H1 (cell line): ENCODE measurements around the gene TUBB4B. TPM values are rescaled to one million over a fixed set of nuclear protein-coding genes. Genes with fewer than 3 reads are reported as not detected.

Experiments used
- CTCF ChIA-PET: fragments of 300-600 bp; sonication (Branson Sonifier 250); formaldehyde crosslinking; loops from one replicate; lab custom pipeline; 2021; ENCODE audit not compliant: partially characterized antibody; lab: Charles Lee
- POLR2A ChIA-PET: fragments of 300-600 bp; sonication (Branson Sonifier 250); formaldehyde crosslinking; loops from one replicate; lab custom pipeline; 2021; ENCODE audit warnings: inconsistent platforms; ENCODE audit not compliant: partially characterized antibody; lab: Charles Lee
- DNase-seq, 2 experiments: peaks; one replicate each; pipeline versions ENCODE4 v3.0.0 to v3.0.0-alpha.2; 2010 to 2022; ENCODE audit warnings: low spot score in 2 of 2, low read depth in 1 of 2, mixed read lengths in 1 of 2
- FAIRE-seq: peaks from 2 replicates; lab custom pipeline; 2011; peaks lifted over from hg19 to GRCh38; lab: Jason Lieb, UNC
- H2AFZ ChIP-seq: 2 replicates; pipeline ENCODE4 v1.8.1; 2012; ENCODE audit warnings: low read length, inconsistent platforms
- H2AK5ac ChIP-seq: 2 replicates; pipeline ENCODE4 v1.6.1; 2013; ENCODE audit warnings: low read depth, low read length
- H2BK120ac ChIP-seq: replicated peaks from 2 replicates; pipeline ENCODE3; 2013; ENCODE audit warnings: low read depth, low read length, inconsistent platforms
- H2BK12ac ChIP-seq: 2 replicates; pipeline ENCODE4 v1.6.1; 2013; ENCODE audit warnings: low read depth, low read length
- H2BK15ac ChIP-seq: 2 replicates; pipeline ENCODE4 v1.6.1; 2013; ENCODE audit warnings: low read length
- H2BK20ac ChIP-seq: 2 replicates; pipeline ENCODE4 v1.6.1; 2013; ENCODE audit warnings: low read length
- H2BK5ac ChIP-seq: 2 replicates; pipeline ENCODE4 v1.6.1; 2013; ENCODE audit warnings: low read depth, low read length
- H3K14ac ChIP-seq: 2 replicates; pipeline ENCODE4 v1.6.1; 2013; ENCODE audit warnings: inconsistent platforms; ENCODE audit not compliant: insufficient read length
- H3K18ac ChIP-seq: 2 replicates; pipeline ENCODE4 v1.6.1; 2013; ENCODE audit warnings: low read length; ENCODE audit errors: extremely low read depth
- H3K23ac ChIP-seq: 2 replicates; pipeline ENCODE4 v1.6.1; 2013; ENCODE audit warnings: inconsistent platforms; ENCODE audit not compliant: insufficient read length
- H3K23me2 ChIP-seq: 2 replicates; pipeline ENCODE4 v1.6.1; 2013; ENCODE audit warnings: low read depth, low read length
- H3K27ac ChIP-seq: 2 replicates; pipeline ENCODE4 v1.6.1; 2011; ENCODE audit warnings: low read depth, low read length, inconsistent platforms
- H3K27me3 ChIP-seq, 4 experiments: replicated peaks in 1 of 4; 1 replicate in 1 of 4; 2 replicates in 3 of 4; pipeline versions ENCODE4 v1.6.1 to v1.8.1; 2011 to 2013; ENCODE audit warnings: low read length in 3 of 4, mild to moderate bottlenecking in 3 of 4, inconsistent platforms in 2 of 4, mixed read lengths in 2 of 4, moderate library complexity in 1 of 4; ENCODE audit not compliant: control insufficient read depth in 3 of 4, insufficient read depth in 3 of 4; ENCODE audit errors: extremely low read depth in 1 of 4
- H3K36me3 ChIP-seq, 4 experiments: 2 replicates each; pipeline versions ENCODE4 v1.6.1 to v1.8.1; 2011 to 2013; ENCODE audit warnings: mild to moderate bottlenecking in 4 of 4, low read length in 3 of 4, moderate library complexity in 2 of 4, control low read depth in 1 of 4, inconsistent platforms in 1 of 4; ENCODE audit not compliant: insufficient read depth in 4 of 4, control insufficient read depth in 2 of 4
- H3K4ac ChIP-seq: replicated peaks from 2 replicates; pipeline ENCODE3; 2013; ENCODE audit warnings: low read length, low read depth, mixed read lengths, inconsistent platforms; ENCODE audit not compliant: insufficient read length
- H3K4me1 ChIP-seq, 4 experiments: replicated peaks in 1 of 4; 1 replicate in 1 of 4; 2 replicates in 3 of 4; pipeline versions ENCODE4 v1.6.1 to v1.8.1; 2011 to 2013; ENCODE audit warnings: low read length in 3 of 4, inconsistent platforms in 2 of 4, mixed read lengths in 1 of 4; ENCODE audit not compliant: insufficient read depth in 4 of 4, control insufficient read depth in 3 of 4
- H3K4me2 ChIP-seq, 2 experiments: 2 replicates each; pipeline versions ENCODE4 v1.6.1 to v1.8.1; 2011 to 2013; ENCODE audit warnings: low read depth in 2 of 2, low read length in 2 of 2, control low read depth in 1 of 2, inconsistent platforms in 1 of 2, mild to moderate bottlenecking in 1 of 2; ENCODE audit not compliant: insufficient read depth in 1 of 2
- H3K4me3 ChIP-seq, 4 experiments: fragments of 200-600, 300-600 bp in 1 of 4; sonication (generic), shearing (Covaris generic), sonication (Bioruptor Twin) in 1 of 4; 2 replicates each; pipeline versions ENCODE4 v1.5.1 to v1.8.1; 2011 to 2016; ENCODE audit warnings: low read length in 4 of 4, low read depth in 3 of 4, control low read depth in 2 of 4, inconsistent platforms in 2 of 4, mild to moderate bottlenecking in 2 of 4, mixed read lengths in 1 of 4, moderate library complexity in 1 of 4; ENCODE audit not compliant: insufficient read depth in 2 of 4; ENCODE audit errors: extremely low read depth in 1 of 4
- H3K56ac ChIP-seq: replicated peaks from 2 replicates; pipeline ENCODE3; 2013; ENCODE audit warnings: low read depth, mild to moderate bottlenecking, mixed read lengths, low read length, inconsistent platforms; ENCODE audit not compliant: insufficient read length
- H3K79me1 ChIP-seq: 2 replicates; pipeline ENCODE4 v1.6.1; 2013; ENCODE audit warnings: low read depth, low read length, control low read depth
- H3K79me2 ChIP-seq, 2 experiments: 2 replicates each; pipeline versions ENCODE4 v1.6.1 to v1.8.1; 2012 to 2013; ENCODE audit warnings: low read length in 2 of 2, mild to moderate bottlenecking in 2 of 2, inconsistent platforms in 1 of 2; ENCODE audit not compliant: insufficient read depth in 2 of 2, control insufficient read depth in 1 of 2
- H3K9ac ChIP-seq, 4 experiments: replicated peaks in 1 of 4; 1 replicate in 1 of 4; 2 replicates in 3 of 4; pipeline versions ENCODE4 v1.6.1 to v1.8.1; 2011 to 2013; ENCODE audit warnings: low read depth in 3 of 4, low read length in 3 of 4, control low read depth in 2 of 4, mild to moderate bottlenecking in 2 of 4, moderate library complexity in 2 of 4, inconsistent platforms in 1 of 4; ENCODE audit errors: extremely low read depth in 1 of 4
- H3K9me3 ChIP-seq, 2 experiments: 2 replicates each; pipeline versions ENCODE4 v1.6.1 to v1.8.1; 2012 to 2013; ENCODE audit warnings: mild to moderate bottlenecking in 2 of 2, moderate library complexity in 2 of 2, control low read depth in 1 of 2, inconsistent platforms in 1 of 2, low read depth in 1 of 2, low read length in 1 of 2, mixed read lengths in 1 of 2; ENCODE audit not compliant: insufficient read depth in 2 of 2
- H4K20me1 ChIP-seq, 2 experiments: replicated peaks in 1 of 2; 2 replicates each; pipeline versions ENCODE3 to v1.8.1; 2011 to 2013; ENCODE audit warnings: inconsistent platforms in 2 of 2, low read length in 2 of 2, mild to moderate bottlenecking in 1 of 2; ENCODE audit not compliant: insufficient read depth in 2 of 2, control insufficient read depth in 1 of 2
- H4K5ac ChIP-seq: 2 replicates; pipeline ENCODE4 v1.6.1; 2013; ENCODE audit warnings: low read length, low read depth, mixed read lengths, inconsistent platforms; ENCODE audit not compliant: insufficient read length
- H4K8ac ChIP-seq: 2 replicates; pipeline ENCODE4 v1.8.0; 2013; ENCODE audit warnings: mild to moderate bottlenecking, moderate library complexity, low read length, inconsistent platforms; ENCODE audit not compliant: insufficient read depth; ENCODE audit errors: extremely low read depth
- H4K91ac ChIP-seq: replicated peaks from 2 replicates; pipeline ENCODE3; 2013; ENCODE audit warnings: low read length, mixed read lengths, inconsistent platforms; ENCODE audit not compliant: insufficient read length
- ASH2L ChIP-seq: fragments of 200-600, 300-600 bp; sonication (generic); IDR thresholded peaks from one replicate; pipeline ENCODE4 v1.7.1; 2017; ENCODE audit warnings: low read length
- YY1 ChIP-seq: IDR thresholded peaks from 2 replicates; pipeline ENCODE4 v1.6.1; 2011; ENCODE audit warnings: low read depth, mild to moderate bottlenecking, low read length
- whole genome bisulfite sequencing, 2 experiments: shearing (Covaris generic) in 1 of 2; methylation state at CpG; one replicate each; pipeline versions ENCODE4 v1.1.6 to v1.1.7; 2013 to 2015; ENCODE audit warnings: low lambda C conversion rate in 2 of 2, mixed read lengths in 2 of 2, inconsistent platforms in 1 of 2, low coverage in 1 of 2, missing lambda C conversion rate in 1 of 2; ENCODE audit not compliant: insufficient replicate concordance in 2 of 2, insufficient coverage in 1 of 2, insufficient read length in 1 of 2; ENCODE audit errors: extremely low coverage in 1 of 2, missing lambda C conversion rate in 1 of 2; 5-methylcytosine and 5-hydroxymethylcytosine counted together
- polyA plus RNA-seq, 7 experiments: library from polyadenylated mRNA; depleted of rRNA in 3 of 7; stranded (reverse) in 5 of 7; unstranded in 2 of 7; fragments of >200 nt in 5 of 7; fragments of 200-250 nt in 2 of 7; gene quantifications; 1 replicate in 5 of 7; 2 replicates in 1 of 7; 4 replicates in 1 of 7; pipeline versions ENCODE4 v1.2.1 to v1.2.3, GENCODE V29; 2011 to 2013; ENCODE audit warnings: missing spikeins in 2 of 7, mixed read lengths in 2 of 7
- total RNA-seq: library from RNA; stranded (reverse); fragmentation: NEBNext Ultra II Directional; extraction: Animal tissue kit (Norgen Biotek cat#: 25700); gene quantifications from 2 replicates; pipeline ENCODE4 v1.2.1, GENCODE V29; 2021

The TUBB4B gene
- total and polyA plus RNA-seq, 2 of the 8 experiments (the other 6 are each of a cell fraction or from before 2014, with no cell fraction given): 280 to 307 TPM

- DNase-seq (no peak), FAIRE-seq (no peak)
- H3K4me1 ChIP-seq: peaks cover 3 to 14% (median 13%) of the 10 kb centered on the region in 4 experiments
- peaks cover 4% of the 10 kb centered on the region; the same call in 1 of the 2 replicates for H3K23me2 ChIP-seq
- H3K14ac ChIP-seq: no peak overlapping the region
- no peak overlapping the region for H3K4ac ChIP-seq
- H2BK15ac ChIP-seq: 0 out of 2 replicates have a peak overlapping the region, but pooled peaks have one; percentile 40
- H2AFZ ChIP-seq: no peak overlapping the region
- H2BK5ac ChIP-seq: peak overlapping the region; percentile 24; the same call in 1 of the 2 replicates
- no peak overlapping the region; a peak in 1 of 4 replicates for H3K4me2 ChIP-seq
- H4K20me1 ChIP-seq: peaks cover 2 to 3% of the 10 kb centered on the region in 2 experiments
- H2BK12ac ChIP-seq: peak overlapping the region; percentile 27; the same call in 1 of the 2 replicates
- 0 out of 2 replicates have a peak, but pooled peaks have one; percentile 7 for TF ChIP-seq YY1
- TF ChIP-seq ASH2L: no peak
- no peak overlapping the region for H4K91ac ChIP-seq
- no peak overlapping the region; the same call in 1 of the 2 replicates for H4K8ac ChIP-seq
- H3K36me3 ChIP-seq: no peaks in the 10 kb centered on the region
- H3K27ac ChIP-seq: no peak overlapping the region
- H3K18ac ChIP-seq: no peak overlapping the region
- peak overlapping the region; percentile 53; the same call in 1 of the 2 replicates for H2AK5ac ChIP-seq
- H2BK20ac ChIP-seq: no peak overlapping the region
- H3K79me1 ChIP-seq: no peaks in the 10 kb centered on the region
- POLR2A ChIA-PET: interaction anchor here (1.1 to 1.8 kb wide), 2 partner anchors 12 to 16 kb away, joined by 3 to 5 read pairs; partner anchors contain the start of gene TOR4A
- no peak overlapping the region for H3K4me3 ChIP-seq
- no peak overlapping the region for H3K9ac ChIP-seq
- 86% methylated on average over 11 of the region's 15 CpGs; no CpG with 5 or more reads in 1 of the 2 experiments for WGBS, 2 experiments
- H3K79me2 ChIP-seq: no peaks in the 10 kb centered on the region
- H3K23ac ChIP-seq: no peak overlapping the region
- H3K56ac ChIP-seq: no peak overlapping the region
- CTCF ChIA-PET: interaction anchor here (0.6 to 2.7 kb wide), 9 partner anchors 10 to 258 kb away, joined by 3 to 7 read pairs (median 3); no protein-coding TSS in a partner anchor
- peaks cover 0 to 4% of the 10 kb centered on the region in 2 experiments; a peak in 2 of 4 replicates for H3K9me3 ChIP-seq
- H4K5ac ChIP-seq: no peak overlapping the region
- H3K27me3 ChIP-seq: peaks cover 0 to 24% (median 12%) of the 10 kb centered on the region in 4 experiments; a peak in 5 of 7 replicates
- no peak overlapping the region for H2BK120ac ChIP-seq
Measured at GRCh38 chr9:137293094-137293481, 52.0 kb downstream of the TUBB4B start.

Other genes with a start within 250 kb of the TUBB4B start
- gene PAXX, start 248.9 kb upstream of the TUBB4B start, total RNA-seq: 40.8 and 43.4 TPM in 2 replicates
- 45.9 and 56.8 TPM in 2 replicates for gene PAXX, start 248.9 kb upstream of the TUBB4B start, polyA plus RNA-seq (2011; rRNA removed)
- gene CLIC3, start 244.7 kb upstream of the TUBB4B start, total RNA-seq: not detected in 2 replicates
- 0.12 and 0.33 TPM in 2 replicates for gene CLIC3, start 244.7 kb upstream of the TUBB4B start, polyA plus RNA-seq (2011; rRNA removed)
- 12.5 and 15.2 TPM in 2 replicates for gene ABCA2, start 213.1 kb upstream of the TUBB4B start, total RNA-seq
- 14.3 and 21.9 TPM in 2 replicates for gene ABCA2, start 213.1 kb upstream of the TUBB4B start, polyA plus RNA-seq (2011; rRNA removed)
- gene FUT7, start 209.2 kb upstream of the TUBB4B start, total RNA-seq: not detected in 2 replicates
- not detected in 2 replicates for gene FUT7, start 209.2 kb upstream of the TUBB4B start, polyA plus RNA-seq (2011; rRNA removed)
- gene NPDC1, start 195.1 kb upstream of the TUBB4B start, total RNA-seq: 41.9 and 44.1 TPM in 2 replicates
- gene NPDC1, start 195.1 kb upstream of the TUBB4B start, polyA plus RNA-seq (2011; rRNA removed): 26.2 and 43.6 TPM in 2 replicates
- 3.2 and 3.8 TPM in 2 replicates for gene ENTPD2, start 187.2 kb upstream of the TUBB4B start, total RNA-seq
- gene ENTPD2, start 187.2 kb upstream of the TUBB4B start, polyA plus RNA-seq (2011; rRNA removed): 0.65 and 1.9 TPM in 2 replicates
- 30.3 and 32.1 TPM in 2 replicates for gene SAPCD2, start 170.7 kb upstream of the TUBB4B start, total RNA-seq
- gene SAPCD2, start 170.7 kb upstream of the TUBB4B start, polyA plus RNA-seq (2011; rRNA removed): 12.7 and 17.3 TPM in 2 replicates
- gene UAP1L1, start 163.8 kb upstream of the TUBB4B start, total RNA-seq: 5.4 and 5.5 TPM in 2 replicates
- 2.0 and 3.5 TPM in 2 replicates for gene UAP1L1, start 163.8 kb upstream of the TUBB4B start, polyA plus RNA-seq (2011; rRNA removed)
- gene MAN1B1, start 154.3 kb upstream of the TUBB4B start, total RNA-seq: 35.1 and 36.3 TPM in 2 replicates
- 33.7 and 36.5 TPM in 2 replicates for gene MAN1B1, start 154.3 kb upstream of the TUBB4B start, polyA plus RNA-seq (2011; rRNA removed)
- gene DPP7, start 126.6 kb upstream of the TUBB4B start, total RNA-seq: 21.2 and 21.5 TPM in 2 replicates
- 26.8 and 34.7 TPM in 2 replicates for gene DPP7, start 126.6 kb upstream of the TUBB4B start, polyA plus RNA-seq (2011; rRNA removed)
- 2.1 TPM in 2 replicates for gene GRIN1, start 102.1 kb upstream of the TUBB4B start, total RNA-seq
- gene GRIN1, start 102.1 kb upstream of the TUBB4B start, polyA plus RNA-seq (2011; rRNA removed): 0.48 and 1.3 TPM in 2 replicates
- gene LRRC26, start 71.2 kb upstream of the TUBB4B start, total RNA-seq: 0.34 and 0.36 TPM in 2 replicates
- gene LRRC26, start 71.2 kb upstream of the TUBB4B start, polyA plus RNA-seq (2011; rRNA removed): 0.85 and 1.0 TPM in 2 replicates
- not detected in 2 replicates for gene TMEM210, start 69.2 kb upstream of the TUBB4B start, total RNA-seq
- gene TMEM210, start 69.2 kb upstream of the TUBB4B start, polyA plus RNA-seq (2011; rRNA removed): not detected in 2 replicates
- gene ANAPC2, start 52.7 kb upstream of the TUBB4B start, total RNA-seq: 37.7 and 41.9 TPM in 2 replicates
- gene ANAPC2, start 52.7 kb upstream of the TUBB4B start, polyA plus RNA-seq (2011; rRNA removed): 30.2 and 44.3 TPM in 2 replicates
- gene SSNA1, start 52.6 kb upstream of the TUBB4B start, total RNA-seq: 87.3 and 91.3 TPM in 2 replicates
- 157 and 182 TPM in 2 replicates for gene SSNA1, start 52.6 kb upstream of the TUBB4B start, polyA plus RNA-seq (2011; rRNA removed)
- gene TPRN, start 40.5 kb upstream of the TUBB4B start, total RNA-seq: 23.2 and 27.2 TPM in 2 replicates
- 9.7 and 14.9 TPM in 2 replicates for gene TPRN, start 40.5 kb upstream of the TUBB4B start, polyA plus RNA-seq (2011; rRNA removed)
- 44.1 and 44.2 TPM in 2 replicates for gene TMEM203, start 35.6 kb upstream of the TUBB4B start, total RNA-seq
- gene TMEM203, start 35.6 kb upstream of the TUBB4B start, polyA plus RNA-seq (2011; rRNA removed): 57.1 and 67.1 TPM in 2 replicates
- 32.3 and 33.2 TPM in 2 replicates for gene NDOR1, start 35.6 kb upstream of the TUBB4B start, total RNA-seq
- 25.7 and 42.4 TPM in 2 replicates for gene NDOR1, start 35.6 kb upstream of the TUBB4B start, polyA plus RNA-seq (2011; rRNA removed)
- gene RNF208, start 19.0 kb upstream of the TUBB4B start, total RNA-seq: 7.7 and 8.9 TPM in 2 replicates
- gene RNF208, start 19.0 kb upstream of the TUBB4B start, polyA plus RNA-seq (2011; rRNA removed): 2.7 and 4.8 TPM in 2 replicates
- gene CYSRT1, start 16.1 kb upstream of the TUBB4B start, total RNA-seq: 1.0 and 1.6 TPM in 2 replicates
- 6.5 and 7.6 TPM in 2 replicates for gene CYSRT1, start 16.1 kb upstream of the TUBB4B start, polyA plus RNA-seq (2011; rRNA removed)
- 0.17 TPM in 1 of 2 replicates, not detected in the other for gene RNF224, start 13.8 kb upstream of the TUBB4B start, total RNA-seq
- 0.24 and 0.25 TPM in 2 replicates for gene RNF224, start 13.8 kb upstream of the TUBB4B start, polyA plus RNA-seq (2011; rRNA removed)
- not detected in 2 replicates for gene SLC34A3, start 10.4 kb upstream of the TUBB4B start, total RNA-seq
- gene SLC34A3, start 10.4 kb upstream of the TUBB4B start, polyA plus RNA-seq (2011; rRNA removed): 0.06 and 0.08 TPM in 2 replicates
- not detected in 2 replicates for gene STPG3, start 10.0 kb downstream of the TUBB4B start, total RNA-seq
- 0.14 TPM in 1 of 2 replicates, not detected in the other for gene STPG3, start 10.0 kb downstream of the TUBB4B start, polyA plus RNA-seq (2011; rRNA removed)
- 70.8 and 78.0 TPM in 2 replicates for gene NELFB, start 14.0 kb downstream of the TUBB4B start, total RNA-seq
- gene NELFB, start 14.0 kb downstream of the TUBB4B start, polyA plus RNA-seq (2011; rRNA removed): 57.6 and 86.5 TPM in 2 replicates
- 9.2 and 9.3 TPM in 2 replicates for gene TOR4A, start 36.4 kb downstream of the TUBB4B start, total RNA-seq
- 8.4 and 11.4 TPM in 2 replicates for gene TOR4A, start 36.4 kb downstream of the TUBB4B start, polyA plus RNA-seq (2011; rRNA removed)
- gene NRARP, start 61.0 kb downstream of the TUBB4B start, total RNA-seq: 35.4 and 37.2 TPM in 2 replicates
- gene NRARP, start 61.0 kb downstream of the TUBB4B start, polyA plus RNA-seq (2011; rRNA removed): 32.5 and 52.0 TPM in 2 replicates
- gene EXD3, start 181.9 kb downstream of the TUBB4B start, total RNA-seq: 7.0 and 7.2 TPM in 2 replicates
- gene EXD3, start 181.9 kb downstream of the TUBB4B start, polyA plus RNA-seq (2011; rRNA removed): 9.4 and 12.7 TPM in 2 replicates
- gene NOXA1, start 182.1 kb downstream of the TUBB4B start, total RNA-seq: 0.34 and 0.55 TPM in 2 replicates
- 0.91 and 1.5 TPM in 2 replicates for gene NOXA1, start 182.1 kb downstream of the TUBB4B start, polyA plus RNA-seq (2011; rRNA removed)
- gene ENTPD8, start 200.1 kb downstream of the TUBB4B start, total RNA-seq: 0.33 and 0.48 TPM in 2 replicates
- 0.51 and 1.1 TPM in 2 replicates for gene ENTPD8, start 200.1 kb downstream of the TUBB4B start, polyA plus RNA-seq (2011; rRNA removed)
- 55.5 and 56.7 TPM in 2 replicates for gene NSMF, start 218.0 kb downstream of the TUBB4B start, total RNA-seq
- gene NSMF, start 218.0 kb downstream of the TUBB4B start, polyA plus RNA-seq (2011; rRNA removed): 65.1 and 90.8 TPM in 2 replicates